ENCODE measurements around the gene PHF12. TPM values are rescaled to one million over a fixed set of nuclear protein-coding genes. Genes with fewer than 3 reads are reported as not detected.

The PHF12 gene
- total and polyA plus RNA-seq, 2 experiments from 2014 or later, result 19.7 to 41.0 TPM

GRCh38 chr17:28897769-28898526, 53.4 kb downstream of the PHF12 start:
- H3K4me1 Mint-ChIP-seq, result peaks cover 35% of the 10 kb centered on the region
- peaks cover 21% of the 10 kb centered on the region for H3K27me3 Mint-ChIP-seq (ENCODE audit: insufficient read depth, low read depth, poor library complexity)
- H3K4me3 Mint-ChIP-seq, result peak overlapping the region; percentile 90
- H3K9me3 Mint-ChIP-seq, result no peaks in the 10 kb centered on the region; the same call in 2 of the 3 replicates
- no peaks in the 10 kb centered on the region for H3K27me3 ChIP-seq (ENCODE audit: insufficient read depth)
- TF ChIP-seq EZH2 (IDR thresholded peaks at IDR 0.05; ENCODE audit: low read depth, unreplicated experiment) (no peak), CTCF (conservative IDR thresholded peaks at IDR 0.05; ENCODE audit: low read depth in 2 of 2) (no peak), ETS1 (IDR thresholded peaks at IDR 0.05) (no peak), POLR2AphosphoS5 (IDR thresholded peaks at IDR 0.05; ENCODE audit: low read depth) (peak; percentile 27; the same call in 1 of the 2 replicates)
- peaks cover 51% of the 10 kb centered on the region for H3K79me2 ChIP-seq (replicated peaks; ENCODE audit: insufficient read depth)
- H3K4me2 ChIP-seq, result peak overlapping the region; percentile 98
- H3K36me3 ChIP-seq (ENCODE audit: insufficient read depth), result no peaks in the 10 kb centered on the region; the same call in 1 of the 2 replicates
- peak overlapping the region; percentile 92 for H3K27ac Mint-ChIP-seq
- peaks cover 31% of the 10 kb centered on the region for H3K36me3 Mint-ChIP-seq (ENCODE audit: low read depth)
- H3K4me1 ChIP-seq (ENCODE audit: insufficient read depth), result peaks cover 27% of the 10 kb centered on the region
- peaks cover 15% of the 10 kb centered on the region for H4K20me1 ChIP-seq (replicated peaks; ENCODE audit: insufficient read depth)
- peak overlapping the region; percentile 91 for H3K4me3 ChIP-seq
- DNase-seq (ENCODE audit: low spot score), result no peak
- H3K27ac ChIP-seq (ENCODE audit: low read depth), result peak overlapping the region; percentile 85
- peaks cover 48% of the 10 kb centered on the region for H3F3A ChIP-seq (replicated peaks; ENCODE audit: low read depth)
- peak overlapping the region; percentile 70; the same call in 1 of the 2 replicates for H2AFZ ChIP-seq
- ATAC-seq, result peak; percentile 14
- H3K9me2 ChIP-seq (ENCODE audit: insufficient read depth), result no peaks in the 10 kb centered on the region

GRCh38 chr17:28896884-28897768, 54.2 kb downstream of the PHF12 start, which contains the start of gene FLOT2:
TSS of gene FLOT2 (minus strand) at chr17:28897733. CDS start at chr17:28897574, 159 bp downstream.
- H3K4me1 Mint-ChIP-seq, result peaks cover 34% of the 10 kb centered on the region
- H3K36me3 Mint-ChIP-seq (ENCODE audit: low read depth), result peaks cover 34% of the 10 kb centered on the region
- Histone ChIP-seq H3K79me2 (replicated peaks; ENCODE audit: insufficient read depth) (peaks cover 50% of the 10 kb centered on the region), H3K4me3 (peak within 1 kb of the TSS; percentile 91), H4K20me1 (replicated peaks; ENCODE audit: insufficient read depth) (peaks cover 15% of the 10 kb centered on the region), H3K27me3 (ENCODE audit: insufficient read depth) (no peaks in the 10 kb centered on the region), H3K27ac (ENCODE audit: low read depth) (peak within 1 kb of the TSS; percentile 95), H3K9me2 (ENCODE audit: insufficient read depth) (no peaks in the 10 kb centered on the region), H3K4me2 (peak within 1 kb of the TSS; percentile 98), H3K36me3 (ENCODE audit: insufficient read depth) (no peaks in the 10 kb centered on the region; the same call in 1 of the 2 replicates), H2AFZ (peak within 1 kb of the TSS; percentile 80), H3K4me1 (ENCODE audit: insufficient read depth) (peaks cover 26% of the 10 kb centered on the region), H3F3A (replicated peaks; ENCODE audit: low read depth) (peaks cover 47% of the 10 kb centered on the region)
- peak; percentile 86 for ATAC-seq
- H3K9me3 Mint-ChIP-seq, result no peaks in the 10 kb centered on the region; the same call in 2 of the 3 replicates
- peak; percentile 67 for TF ChIP-seq POLR2AphosphoS5 (IDR thresholded peaks at IDR 0.05; ENCODE audit: low read depth)
- no peak for TF ChIP-seq ZNF331 (CRISPR knock-in tag; IDR thresholded peaks at IDR 0.05; ENCODE audit: low read depth)
- peak within 1 kb of the TSS; percentile 90 for H3K4me3 Mint-ChIP-seq
- peaks cover 20% of the 10 kb centered on the region for H3K27me3 Mint-ChIP-seq (ENCODE audit: insufficient read depth, low read depth, poor library complexity)
- DNase-seq (ENCODE audit: low spot score), result peak; percentile 88
- H3K27ac Mint-ChIP-seq, result peak within 1 kb of the TSS; percentile 92

Data from GM23338 (cell line).